DOHH2 (cell line): ENCODE results near the gene FOXC2.

Experiments
- EZH2phosphoT487 ChIP-seq: fragments of 200-600 bp; sonication (generic); IDR thresholded peaks from 2 replicates; pipeline ENCODE4 v1.6.1; 2017; ENCODE audit warnings: borderline replicate concordance, mild to moderate bottlenecking, antibody characterized with exemption, low read length, moderate library complexity, mixed read lengths
- TF ChIP-seq, protein P1 (sequence below): fragments of 200-600 bp; sonication (generic); IDR thresholded peaks from one replicate; pipeline ENCODE4 v1.5.1; 2014; ENCODE audit warnings: antibody characterized with exemption, mild to moderate bottlenecking, low read depth, low read length; ENCODE audit not compliant: poor library complexity, severe bottlenecking

DNA sequence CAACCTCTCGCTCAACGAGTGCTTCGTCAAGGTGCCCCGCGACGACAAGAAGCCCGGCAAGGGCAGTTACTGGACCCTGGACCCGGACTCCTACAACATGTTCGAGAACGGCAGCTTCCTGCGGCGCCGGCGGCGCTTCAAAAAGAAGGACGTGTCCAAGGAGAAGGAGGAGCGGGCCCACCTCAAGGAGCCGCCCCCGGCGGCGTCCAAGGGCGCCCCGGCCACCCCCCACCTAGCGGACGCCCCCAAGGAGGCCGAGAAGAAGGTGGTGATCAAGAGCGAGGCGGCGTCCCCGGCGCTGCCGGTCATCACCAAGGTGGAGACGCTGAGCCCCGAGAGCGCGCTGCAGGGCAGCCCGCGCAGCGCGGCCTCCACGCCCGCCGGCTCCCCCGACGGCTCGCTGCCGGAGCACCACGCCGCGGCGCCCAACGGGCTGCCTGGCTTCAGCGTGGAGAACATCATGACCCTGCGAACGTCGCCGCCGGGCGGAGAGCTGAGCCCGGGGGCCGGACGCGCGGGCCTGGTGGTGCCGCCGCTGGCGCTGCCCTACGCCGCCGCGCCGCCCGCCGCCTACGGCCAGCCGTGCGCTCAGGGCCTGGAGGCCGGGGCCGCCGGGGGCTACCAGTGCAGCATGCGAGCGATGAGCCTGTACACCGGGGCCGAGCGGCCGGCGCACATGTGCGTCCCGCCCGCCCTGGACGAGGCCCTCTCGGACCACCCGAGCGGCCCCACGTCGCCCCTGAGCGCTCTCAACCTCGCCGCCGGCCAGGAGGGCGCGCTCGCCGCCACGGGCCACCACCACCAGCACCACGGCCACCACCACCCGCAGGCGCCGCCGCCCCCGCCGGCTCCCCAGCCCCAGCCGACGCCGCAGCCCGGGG lies 1.3 kb downstream of the FOXC2 start:
- TF ChIP-seq, protein P1, sequence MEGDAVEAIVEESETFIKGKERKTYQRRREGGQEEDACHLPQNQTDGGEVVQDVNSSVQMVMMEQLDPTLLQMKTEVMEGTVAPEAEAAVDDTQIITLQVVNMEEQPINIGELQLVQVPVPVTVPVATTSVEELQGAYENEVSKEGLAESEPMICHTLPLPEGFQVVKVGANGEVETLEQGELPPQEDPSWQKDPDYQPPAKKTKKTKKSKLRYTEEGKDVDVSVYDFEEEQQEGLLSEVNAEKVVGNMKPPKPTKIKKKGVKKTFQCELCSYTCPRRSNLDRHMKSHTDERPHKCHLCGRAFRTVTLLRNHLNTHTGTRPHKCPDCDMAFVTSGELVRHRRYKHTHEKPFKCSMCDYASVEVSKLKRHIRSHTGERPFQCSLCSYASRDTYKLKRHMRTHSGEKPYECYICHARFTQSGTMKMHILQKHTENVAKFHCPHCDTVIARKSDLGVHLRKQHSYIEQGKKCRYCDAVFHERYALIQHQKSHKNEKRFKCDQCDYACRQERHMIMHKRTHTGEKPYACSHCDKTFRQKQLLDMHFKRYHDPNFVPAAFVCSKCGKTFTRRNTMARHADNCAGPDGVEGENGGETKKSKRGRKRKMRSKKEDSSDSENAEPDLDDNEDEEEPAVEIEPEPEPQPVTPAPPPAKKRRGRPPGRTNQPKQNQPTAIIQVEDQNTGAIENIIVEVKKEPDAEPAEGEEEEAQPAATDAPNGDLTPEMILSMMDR, result no peak
- TF ChIP-seq EZH2phosphoT487, result no peak
